SH-SY5Y (cell line): ENCODE data around the gene PAGE1.

Experiments
- GATA2 ChIP-seq: IDR thresholded peaks from 2 replicates; pipeline ENCODE4 v1.6.1; 2011; ENCODE audit warnings: mild to moderate bottlenecking, low read depth, low read length
- GATA3 ChIP-seq: IDR thresholded peaks from 2 replicates; pipeline ENCODE4 v1.6.1; 2011; ENCODE audit warnings: low read depth, mild to moderate bottlenecking, low read length, moderate library complexity

PAGE1 gene

DNA sequence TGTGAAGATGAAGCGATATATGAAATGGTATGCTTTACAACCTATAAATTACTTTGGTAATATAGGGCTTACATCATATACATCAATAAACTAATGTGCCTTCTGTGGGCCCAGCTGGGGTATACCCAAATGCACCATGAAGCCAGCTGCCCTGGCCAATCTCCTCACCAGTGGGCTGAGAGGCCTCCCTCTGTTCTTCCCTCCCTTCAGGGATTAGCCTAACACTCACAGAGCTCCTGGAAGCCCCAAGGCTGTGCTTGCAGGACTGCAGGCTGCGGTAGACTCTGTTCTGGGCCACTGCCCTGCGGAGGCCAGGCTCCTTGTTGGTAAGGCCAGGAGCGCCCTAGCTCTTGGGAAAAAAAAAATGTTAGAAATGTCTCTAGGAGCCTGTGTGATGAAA is 33.9 kb downstream of the PAGE1 start:
- TF ChIP-seq GATA3 (no peak), GATA2 (no peak)

DNA sequence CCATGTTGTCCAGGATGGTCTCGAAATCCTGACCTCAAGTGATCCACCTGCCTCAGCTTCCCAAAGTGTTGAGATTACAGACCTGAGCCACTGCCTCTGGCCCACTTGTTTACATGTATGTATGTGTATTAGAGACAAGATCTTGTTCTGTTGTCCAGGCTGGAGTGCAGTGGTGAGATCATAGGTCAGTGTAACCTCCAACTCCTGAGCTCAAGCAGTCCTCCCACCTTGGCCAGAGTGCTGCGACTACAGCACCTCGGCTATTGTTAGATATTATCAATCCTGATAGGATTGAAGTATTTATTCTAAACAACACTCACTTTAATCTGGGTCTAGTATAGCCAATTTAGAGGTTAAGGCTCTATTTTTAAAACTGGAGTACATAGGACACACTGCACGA is 36.0 kb downstream of the PAGE1 start:
- no peak for TF ChIP-seq GATA3
- no peak for TF ChIP-seq GATA2

DNA sequence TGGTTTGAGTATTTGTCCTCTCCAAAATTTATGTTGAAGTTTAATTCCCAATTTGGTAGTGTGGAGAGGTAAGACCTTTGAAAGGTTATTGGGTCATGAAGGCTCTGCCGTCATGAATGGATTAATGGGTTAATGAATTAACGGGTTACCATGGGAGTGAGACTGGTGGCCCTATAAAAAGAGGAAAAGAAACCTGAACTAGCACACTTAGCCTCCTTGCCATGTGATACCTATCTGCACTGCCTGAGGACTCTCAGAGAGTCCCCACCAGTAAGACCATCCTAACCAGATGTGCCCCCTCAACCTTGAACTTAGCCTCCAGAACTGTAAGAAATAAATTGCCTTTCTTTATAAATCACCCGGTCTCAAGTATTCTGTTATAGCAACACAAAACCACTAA is 39.3 kb downstream of the PAGE1 start:
- TF ChIP-seq GATA3 (no peak), GATA2 (no peak)

DNA sequence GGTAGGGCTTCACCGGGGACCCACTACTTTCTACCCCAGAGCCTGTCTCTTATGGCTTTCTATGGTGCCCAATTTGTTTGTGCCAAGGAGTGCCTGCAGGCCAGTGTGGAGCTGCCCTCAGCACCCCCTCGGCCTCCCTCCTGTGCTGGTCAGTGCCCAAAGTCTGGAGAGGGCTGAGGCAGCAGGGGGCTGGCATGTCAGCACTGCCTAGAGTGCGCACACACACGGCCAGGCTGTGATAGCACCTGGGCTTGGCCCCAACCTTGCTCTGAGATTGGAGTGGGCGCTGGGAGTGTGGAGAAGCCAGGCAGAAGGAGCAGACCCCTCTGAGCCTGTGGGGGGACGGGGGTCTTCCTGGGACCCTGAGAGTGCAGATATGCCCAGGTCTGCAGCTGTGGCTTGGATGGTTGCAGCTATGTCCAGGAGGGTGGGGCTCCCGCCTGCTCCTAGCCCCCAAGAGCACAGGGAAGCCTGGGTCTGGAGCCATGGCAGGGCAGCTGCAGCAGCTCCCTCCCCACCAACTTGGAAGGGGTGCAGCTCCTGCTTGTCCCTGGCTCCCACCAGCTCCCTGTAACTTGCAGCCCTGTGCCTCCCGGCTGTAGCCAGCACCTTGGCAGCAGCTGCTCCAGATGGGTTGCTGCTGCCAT is 50.7 kb downstream of the PAGE1 start:
- TF ChIP-seq GATA2 (no peak), GATA3 (no peak)
